ENCODE measurements around the gene PBLD. TPM values are rescaled to one million over a fixed set of nuclear protein-coding genes. Genes with fewer than 3 reads are reported as not detected.
A peak's percentile ranks its signal among the peaks of the same experiment; 100 is the strongest.

The PBLD gene
- total RNA-seq, 1 donor from 2014 or later = 8.6 TPM

GRCh38 chr10:68334672-68335467 lies 2.1 kb upstream of the PBLD start:
- Mint-ChIP-seq H3K27me3 (ENCODE audit: unreplicated experiment) (no peaks in the 10 kb centered on the region), H3K27ac (ENCODE audit: unreplicated experiment) (peak overlapping the region; percentile 100), H3K36me3 (ENCODE audit: unreplicated experiment) (peaks cover 29% of the 10 kb centered on the region), H3K4me1 (ENCODE audit: unreplicated experiment) (peaks cover 57% of the 10 kb centered on the region), H3K4me3 (ENCODE audit: unreplicated experiment) (peak overlapping the region; percentile 99), H3K9me3 (ENCODE audit: unreplicated experiment) (no peaks in the 10 kb centered on the region)
- no peak for TF ChIP-seq CTCF (IDR thresholded peaks at IDR 0.05)
- DNase-seq (ENCODE audit: extremely low spot score, unreplicated experiment) = no peak

GRCh38 chr10:68333440-68334431 lies 1.0 kb upstream of the PBLD start:
- peak overlapping the region; percentile 100 for H3K27ac Mint-ChIP-seq (ENCODE audit: unreplicated experiment)
- H3K4me1 Mint-ChIP-seq (ENCODE audit: unreplicated experiment) = peaks cover 66% of the 10 kb centered on the region
- no peak for DNase-seq (ENCODE audit: extremely low spot score, unreplicated experiment)
- H3K36me3 Mint-ChIP-seq (ENCODE audit: unreplicated experiment) = peaks cover 20% of the 10 kb centered on the region
- H3K9me3 Mint-ChIP-seq (ENCODE audit: unreplicated experiment) = no peaks in the 10 kb centered on the region
- TF ChIP-seq CTCF (IDR thresholded peaks at IDR 0.05) = no peak
- no peaks in the 10 kb centered on the region for H3K27me3 Mint-ChIP-seq (ENCODE audit: unreplicated experiment)
- peak overlapping the region; percentile 99 for H3K4me3 Mint-ChIP-seq (ENCODE audit: unreplicated experiment)

GRCh38 chr10:68333058-68333395 lies 299 bp upstream of the PBLD start:
- Mint-ChIP-seq H3K27ac (ENCODE audit: unreplicated experiment) (peak overlapping the region; percentile 100), H3K36me3 (ENCODE audit: unreplicated experiment) (peaks cover 16% of the 10 kb centered on the region), H3K4me3 (ENCODE audit: unreplicated experiment) (peak overlapping the region; percentile 99), H3K4me1 (ENCODE audit: unreplicated experiment) (peaks cover 69% of the 10 kb centered on the region), H3K27me3 (ENCODE audit: unreplicated experiment) (no peaks in the 10 kb centered on the region), H3K9me3 (ENCODE audit: unreplicated experiment) (no peaks in the 10 kb centered on the region)
- TF ChIP-seq CTCF (IDR thresholded peaks at IDR 0.05) = no peak
- DNase-seq (ENCODE audit: extremely low spot score, unreplicated experiment) = no peak

- peaks cover 57% of the 10 kb centered on the region for H3K4me1 Mint-ChIP-seq (ENCODE audit: unreplicated experiment)
- no peaks in the 10 kb centered on the region for H3K27me3 Mint-ChIP-seq (ENCODE audit: unreplicated experiment)
- peak within 1 kb of the TSS; percentile 100 for H3K27ac Mint-ChIP-seq (ENCODE audit: unreplicated experiment)
- DNase-seq (ENCODE audit: extremely low spot score, unreplicated experiment) = peak; percentile 100
- no peaks in the 10 kb centered on the region for H3K9me3 Mint-ChIP-seq (ENCODE audit: unreplicated experiment)
- no peak for TF ChIP-seq CTCF (IDR thresholded peaks at IDR 0.05)
- peak within 1 kb of the TSS; percentile 99 for H3K4me3 Mint-ChIP-seq (ENCODE audit: unreplicated experiment)
- peaks cover 9% of the 10 kb centered on the region for H3K36me3 Mint-ChIP-seq (ENCODE audit: unreplicated experiment)
Observed at GRCh38 chr10:68331455-68332258, 1.1 kb downstream of the PBLD start, which contains the start of gene HNRNPH3. HNRNPH3 (plus strand) TSS chr10:68332064; CDS start chr10:68337222, 5,158 bp downstream.

Data from osteocyte (in vitro differentiated cells).